WTC11 (cell line): ENCODE data around the gene ZFP3.
"Not testable (repeated sequence)": the region's sequence is repeated elsewhere in the genome, so short reads cannot be mapped to it uniquely, and the experiment has no call there.

Source experiments
- AFF4 ChIP-seq: sonication (generic); formaldehyde crosslinking; IDR thresholded peaks from 2 replicates; pipeline ENCODE4 v1.8.1; 2023; ENCODE audit warnings: mild to moderate bottlenecking, missing genetic modification reagents, borderline replicate concordance
- CTCF ChIP-seq: fragments of 200-600 bp; IDR thresholded peaks from 2 replicates; pipeline ENCODE4 v1.8.0; 2022; ENCODE audit warnings: antibody characterized with exemption
- GTF2I ChIP-seq: fragments of 250-450 bp; sonication (Bioruptor Pico); conservative IDR thresholded peaks from 2 replicates; pipeline ENCODE4 v1.4.0; 2021; ENCODE audit warnings: mild to moderate bottlenecking
- MAX ChIP-seq: sonication (generic); formaldehyde crosslinking; IDR thresholded peaks from 2 replicates; pipeline ENCODE4 v1.8.0; 2022; ENCODE audit warnings: mild to moderate bottlenecking, missing genetic modification reagents
- NR1H2 ChIP-seq: sonication (generic); formaldehyde crosslinking; IDR thresholded peaks from 2 replicates; pipeline ENCODE4 v1.9.0; 2021; ENCODE audit warnings: mild to moderate bottlenecking, moderate library complexity, missing genetic modification reagents
- ZNF396 ChIP-seq: fragments of 250-450 bp; sonication (Bioruptor Pico); IDR thresholded peaks from 2 replicates; pipeline ENCODE4 v1.8.0; 2021; ENCODE audit warnings: mild to moderate bottlenecking, moderate library complexity, borderline replicate concordance
- ZNF423 ChIP-seq: fragments of 250-450 bp; sonication (Bioruptor Pico); IDR thresholded peaks from 2 replicates; pipeline ENCODE4 v2.1.2; 2022; ENCODE audit warnings: mild to moderate bottlenecking, moderate library complexity
- ZNF671 ChIP-seq: fragments of 250-450 bp; sonication (Bioruptor Pico); IDR thresholded peaks from 2 replicates; pipeline ENCODE4 v1.8.0; 2021; ENCODE audit warnings: mild to moderate bottlenecking
- TF ChIP-seq, protein P1 (sequence below): sonication (generic); formaldehyde crosslinking; IDR thresholded peaks from 2 replicates; pipeline ENCODE4 v1.8.0; 2023; ENCODE audit warnings: missing genetic modification reagents
- TF ChIP-seq, protein P2 (sequence below): sonication (generic); formaldehyde crosslinking; conservative IDR thresholded peaks from 2 replicates; pipeline ENCODE4 v1.8.1; 2022; ENCODE audit warnings: mild to moderate bottlenecking, missing genetic modification reagents
- TF ChIP-seq, protein P3 (sequence below): sonication (generic); formaldehyde crosslinking; IDR thresholded peaks from 2 replicates; pipeline ENCODE4 v1.8.1; 2022; ENCODE audit warnings: missing genetic modification reagents, borderline replicate concordance

GRCh38 chr17:5128387-5128786 lies 50.1 kb downstream of the ZFP3 start:
- TF ChIP-seq CTCF; ZNF423 (CRISPR knock-in tag); ZNF671 (CRISPR knock-in tag); AFF4 (CRISPR knock-in tag); ZNF396; MAX (CRISPR knock-in tag); NR1H2; GTF2I (CRISPR knock-in tag): not testable (repeated sequence)
- TF ChIP-seq, protein P1, sequence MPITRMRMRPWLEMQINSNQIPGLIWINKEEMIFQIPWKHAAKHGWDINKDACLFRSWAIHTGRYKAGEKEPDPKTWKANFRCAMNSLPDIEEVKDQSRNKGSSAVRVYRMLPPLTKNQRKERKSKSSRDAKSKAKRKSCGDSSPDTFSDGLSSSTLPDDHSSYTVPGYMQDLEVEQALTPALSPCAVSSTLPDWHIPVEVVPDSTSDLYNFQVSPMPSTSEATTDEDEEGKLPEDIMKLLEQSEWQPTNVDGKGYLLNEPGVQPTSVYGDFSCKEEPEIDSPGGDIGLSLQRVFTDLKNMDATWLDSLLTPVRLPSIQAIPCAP (CRISPR knock-in tag): not testable (repeated sequence)
- TF ChIP-seq, protein P2, sequence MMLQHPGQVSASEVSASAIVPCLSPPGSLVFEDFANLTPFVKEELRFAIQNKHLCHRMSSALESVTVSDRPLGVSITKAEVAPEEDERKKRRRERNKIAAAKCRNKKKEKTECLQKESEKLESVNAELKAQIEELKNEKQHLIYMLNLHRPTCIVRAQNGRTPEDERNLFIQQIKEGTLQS (CRISPR knock-in tag): not testable (repeated sequence)
- TF ChIP-seq, protein P3, sequence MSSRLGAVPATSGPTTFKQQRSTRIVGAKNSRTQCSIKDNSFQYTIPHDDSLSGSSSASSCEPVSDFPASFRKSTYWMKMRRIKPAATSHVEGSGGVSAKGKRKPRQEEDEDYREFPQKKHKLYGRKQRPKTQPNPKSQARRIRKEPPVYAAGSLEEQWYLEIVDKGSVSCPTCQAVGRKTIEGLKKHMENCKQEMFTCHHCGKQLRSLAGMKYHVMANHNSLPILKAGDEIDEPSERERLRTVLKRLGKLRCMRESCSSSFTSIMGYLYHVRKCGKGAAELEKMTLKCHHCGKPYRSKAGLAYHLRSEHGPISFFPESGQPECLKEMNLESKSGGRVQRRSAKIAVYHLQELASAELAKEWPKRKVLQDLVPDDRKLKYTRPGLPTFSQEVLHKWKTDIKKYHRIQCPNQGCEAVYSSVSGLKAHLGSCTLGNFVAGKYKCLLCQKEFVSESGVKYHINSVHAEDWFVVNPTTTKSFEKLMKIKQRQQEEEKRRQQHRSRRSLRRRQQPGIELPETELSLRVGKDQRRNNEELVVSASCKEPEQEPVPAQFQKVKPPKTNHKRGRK: not testable (repeated sequence)
